SK-N-SH (cell line): Measurements from ENCODE around the gene PLEKHA4. TPM values are rescaled to one million over a fixed set of nuclear protein-coding genes. Genes with fewer than 3 reads are reported as not detected.
A peak's percentile ranks its signal among the peaks of the same experiment; 100 is the strongest.

Experiments
- CTCF ChIA-PET: fragments of 300-600, 350-600 bp; formaldehyde crosslinking; extraction: SDS; loops from one replicate; lab custom pipeline; 2021; lab: Yijun Ruan, JAX
- POLR2A ChIA-PET: fragments of 350-600 bp; sonication (Branson Sonifier 250); formaldehyde crosslinking; extraction: SDS; loops from one replicate; lab custom pipeline; 2020; ENCODE audit warnings: antibody characterized with exemption, inconsistent platforms; lab: Yijun Ruan, JAX
- DNase-seq: peaks from one replicate; pipeline ENCODE4 v3.0.0; 2012
- H2AFZ ChIP-seq: fragments of 200-600 bp; sonication (generic); 2 replicates; pipeline ENCODE4 v1.8.1; 2016; ENCODE audit warnings: antibody characterized with exemption, mild to moderate bottlenecking, low read depth
- H3F3A ChIP-seq: fragments of 200-600 bp; sonication (generic); replicated peaks from 2 replicates; pipeline ENCODE3; 2016; ENCODE audit warnings: antibody characterized with exemption, mild to moderate bottlenecking; ENCODE audit not compliant: insufficient read depth
- H3K27ac ChIP-seq, 2 experiments: fragments of 200-500 bp in 1 of 2; fragments of 200-600 bp in 1 of 2; sonication (Bioruptor generic) in 1 of 2; sonication (generic), shearing (Covaris generic) in 1 of 2; 2 replicates each; pipeline versions ENCODE4 v1.5.1 to v1.6.1; 2014 to 2016; ENCODE audit warnings: low read depth in 2 of 2, inconsistent platforms in 1 of 2, low read length in 1 of 2, mild to moderate bottlenecking in 1 of 2, mixed read lengths in 1 of 2
- H3K27me3 ChIP-seq: fragments of 200-600 bp; sonication (generic), shearing (Covaris generic); 2 replicates; pipeline ENCODE4 v1.6.1; 2016; ENCODE audit warnings: mixed run types; ENCODE audit not compliant: insufficient read depth
- H3K36me3 ChIP-seq, 2 experiments: fragments of 200-500 bp in 1 of 2; fragments of 200-600 bp in 1 of 2; sonication (Bioruptor generic) in 1 of 2; sonication (generic) in 1 of 2; replicated peaks in 1 of 2; 2 replicates each; pipeline versions ENCODE3 to v1.5.1; 2014 to 2016; ENCODE audit warnings: low read length in 1 of 2, mild to moderate bottlenecking in 1 of 2; ENCODE audit not compliant: insufficient read depth in 2 of 2, control insufficient read depth in 1 of 2
- H3K4me1 ChIP-seq, 2 experiments: fragments of 200-500 bp in 1 of 2; fragments of 200-600 bp in 1 of 2; sonication (Bioruptor generic) in 1 of 2; sonication (generic), shearing (Covaris generic) in 1 of 2; 2 replicates each; pipeline versions ENCODE4 v1.5.1 to v1.6.1; 2014 to 2016; ENCODE audit warnings: low read depth in 1 of 2, low read length in 1 of 2, mixed run types in 1 of 2; ENCODE audit not compliant: insufficient read depth in 2 of 2, control insufficient read depth in 1 of 2
- H3K4me2 ChIP-seq: fragments of 200-600 bp; sonication (generic), shearing (Covaris generic); 2 replicates; pipeline ENCODE4 v1.6.1; 2017; ENCODE audit warnings: mixed run types
- H3K4me3 ChIP-seq, 2 experiments: fragments of 200-500 bp in 1 of 2; fragments of 200-600 bp in 1 of 2; sonication (Bioruptor generic) in 1 of 2; sonication (generic), shearing (Covaris generic) in 1 of 2; 2 replicates each; pipeline versions ENCODE4 v1.5.1 to v1.8.1; 2014 to 2016; ENCODE audit warnings: low read depth in 2 of 2, inconsistent platforms in 1 of 2, low read length in 1 of 2, mild to moderate bottlenecking in 1 of 2, mixed read lengths in 1 of 2, moderate library complexity in 1 of 2
- H3K79me2 ChIP-seq: fragments of 200-600 bp; sonication (generic); 2 replicates; pipeline ENCODE4 v1.8.1; 2017; ENCODE audit warnings: mild to moderate bottlenecking; ENCODE audit not compliant: insufficient read depth
- H3K9ac ChIP-seq: fragments of 200-600 bp; sonication (generic); 2 replicates; pipeline ENCODE4 v1.6.1; 2017; ENCODE audit warnings: mixed run types
- H3K9me2 ChIP-seq: fragments of 200-600 bp; sonication (generic); 2 replicates; pipeline ENCODE4 v1.6.1; 2017; ENCODE audit warnings: mixed run types
- H3K9me3 ChIP-seq: fragments of 200-600 bp; sonication (generic); 2 replicates; pipeline ENCODE4 v1.6.1; 2017; ENCODE audit warnings: mixed run types, mild to moderate bottlenecking, moderate library complexity
- H4K20me1 ChIP-seq: fragments of 200-600 bp; sonication (generic); 2 replicates; pipeline ENCODE4 v1.6.1; 2017; ENCODE audit warnings: mild to moderate bottlenecking, mixed run types; ENCODE audit not compliant: insufficient read depth
- EP300 ChIP-seq, 2 experiments: IDR thresholded peaks; 2 replicates each; pipeline versions ENCODE4 v1.4.0 to v1.6.1; 2012; ENCODE audit warnings: borderline replicate concordance in 1 of 2, low read depth in 1 of 2, low read length in 1 of 2
- EZH2phosphoT487 ChIP-seq: fragments of 200-600 bp; sonication (generic); IDR thresholded peaks from 2 replicates; pipeline ENCODE4 v1.6.1; 2017; ENCODE audit warnings: low read depth, mixed run types, mild to moderate bottlenecking, antibody characterized with exemption, moderate library complexity, borderline replicate concordance
- GATA2 ChIP-seq: sonication (generic); formaldehyde crosslinking; IDR thresholded peaks from 2 replicates; pipeline ENCODE4 v1.5.0; 2020; ENCODE audit warnings: mild to moderate bottlenecking, missing genetic modification reagents
- REST ChIP-seq: IDR thresholded peaks from 2 replicates; pipeline ENCODE4 v1.6.1; 2012; ENCODE audit warnings: mild to moderate bottlenecking, low read depth, low read length, moderate library complexity
- USF1 ChIP-seq: IDR thresholded peaks from 2 replicates; pipeline ENCODE4 v1.4.0; 2012; ENCODE audit warnings: low read depth, borderline replicate concordance
- WGBS: methylation state at CpG from one replicate; pipeline ENCODE4 v1.1.6; 2017; ENCODE audit warnings: low lambda C conversion rate; 5-methylcytosine and 5-hydroxymethylcytosine counted together
- polyA plus RNA-seq, 3 experiments: library from polyadenylated mRNA; depleted of rRNA; stranded (reverse); fragments of >200 nt; gene quantifications; 2 replicates each; pipeline ENCODE4 v1.2.3, GENCODE V29; 2012
- TF ChIP-seq, protein P1 (sequence below): IDR thresholded peaks from 2 replicates; pipeline ENCODE4 v1.4.0; 2012; ENCODE audit warnings: low read depth, borderline replicate concordance

Gene PLEKHA4
- polyA plus RNA-seq, 1 of the 3 experiments (the other 2 are of a cell fraction), result 5.6 TPM

GRCh38 chr19:48807590-48808308, 60.7 kb downstream of the PLEKHA4 start (continued):
- TF ChIP-seq, protein P1, sequence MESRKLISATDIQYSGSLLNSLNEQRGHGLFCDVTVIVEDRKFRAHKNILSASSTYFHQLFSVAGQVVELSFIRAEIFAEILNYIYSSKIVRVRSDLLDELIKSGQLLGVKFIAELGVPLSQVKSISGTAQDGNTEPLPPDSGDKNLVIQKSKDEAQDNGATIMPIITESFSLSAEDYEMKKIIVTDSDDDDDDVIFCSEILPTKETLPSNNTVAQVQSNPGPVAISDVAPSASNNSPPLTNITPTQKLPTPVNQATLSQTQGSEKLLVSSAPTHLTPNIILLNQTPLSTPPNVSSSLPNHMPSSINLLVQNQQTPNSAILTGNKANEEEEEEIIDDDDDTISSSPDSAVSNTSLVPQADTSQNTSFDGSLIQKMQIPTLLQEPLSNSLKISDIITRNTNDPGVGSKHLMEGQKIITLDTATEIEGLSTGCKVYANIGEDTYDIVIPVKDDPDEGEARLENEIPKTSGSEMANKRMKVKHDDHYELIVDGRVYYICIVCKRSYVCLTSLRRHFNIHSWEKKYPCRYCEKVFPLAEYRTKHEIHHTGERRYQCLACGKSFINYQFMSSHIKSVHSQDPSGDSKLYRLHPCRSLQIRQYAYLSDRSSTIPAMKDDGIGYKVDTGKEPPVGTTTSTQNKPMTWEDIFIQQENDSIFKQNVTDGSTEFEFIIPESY, result no peak
- TF ChIP-seq USF1, result no peak

GRCh38 chr19:48806818-48807589, 61.4 kb downstream of the PLEKHA4 start:
- ChIA-PET CTCF (interaction anchor here (0.8 to 6.9 kb wide), 9 partner anchors 12 to 193 kb away, joined by 3 to 59 read pairs (median 4); partner anchors contain the start of gene HSD17B14), POLR2A (interaction anchor here (1.2 kb wide), 1 partner anchor 12 kb away, joined by 5 read pairs; no protein-coding TSS in a partner anchor)
- TF ChIP-seq EZH2phosphoT487 (no peak), GATA2 (CRISPR knock-in tag) (no peak), EP300 (IDR thresholded peaks at IDR 0.05; ENCODE audit: borderline replicate concordance in 1 of 2, low read depth in 1 of 2, low read length in 1 of 2) (no peak), REST (no peak)
- WGBS, result 82% methylated on average over 15 of the region's 17 CpGs
- Histone ChIP-seq H3K27me3 (no peaks in the 10 kb centered on the region), H3K4me2 (no peak overlapping the region), H3K4me3 (no peak overlapping the region), H4K20me1 (no peaks in the 10 kb centered on the region), H3K9me3 (no peaks in the 10 kb centered on the region), H3F3A (peaks cover 4% of the 10 kb centered on the region), H3K9me2 (no peaks in the 10 kb centered on the region), H3K79me2 (no peaks in the 10 kb centered on the region), H3K36me3 (peaks cover 0 to 2% of the 10 kb centered on the region in 2 experiments), H3K4me1 (peaks cover 0 to 9% of the 10 kb centered on the region in 2 experiments; a peak in 2 of 4 replicates), H2AFZ (no peak overlapping the region), H3K9ac (no peak overlapping the region), H3K27ac (no peak overlapping the region)
- DNase-seq, result peak; percentile 19
